NCI-H2196 treated with DMSO at 0.1 percent for 48 hours (cell line): ENCODE results near the gene MYH6.

Experiments
- DNase-seq: peaks from one replicate; lab custom pipeline; 2025; ENCODE audit not compliant: unreplicated experiment; lab: John Stamatoyannopoulos, UW

The MYH6 gene

DNA sequence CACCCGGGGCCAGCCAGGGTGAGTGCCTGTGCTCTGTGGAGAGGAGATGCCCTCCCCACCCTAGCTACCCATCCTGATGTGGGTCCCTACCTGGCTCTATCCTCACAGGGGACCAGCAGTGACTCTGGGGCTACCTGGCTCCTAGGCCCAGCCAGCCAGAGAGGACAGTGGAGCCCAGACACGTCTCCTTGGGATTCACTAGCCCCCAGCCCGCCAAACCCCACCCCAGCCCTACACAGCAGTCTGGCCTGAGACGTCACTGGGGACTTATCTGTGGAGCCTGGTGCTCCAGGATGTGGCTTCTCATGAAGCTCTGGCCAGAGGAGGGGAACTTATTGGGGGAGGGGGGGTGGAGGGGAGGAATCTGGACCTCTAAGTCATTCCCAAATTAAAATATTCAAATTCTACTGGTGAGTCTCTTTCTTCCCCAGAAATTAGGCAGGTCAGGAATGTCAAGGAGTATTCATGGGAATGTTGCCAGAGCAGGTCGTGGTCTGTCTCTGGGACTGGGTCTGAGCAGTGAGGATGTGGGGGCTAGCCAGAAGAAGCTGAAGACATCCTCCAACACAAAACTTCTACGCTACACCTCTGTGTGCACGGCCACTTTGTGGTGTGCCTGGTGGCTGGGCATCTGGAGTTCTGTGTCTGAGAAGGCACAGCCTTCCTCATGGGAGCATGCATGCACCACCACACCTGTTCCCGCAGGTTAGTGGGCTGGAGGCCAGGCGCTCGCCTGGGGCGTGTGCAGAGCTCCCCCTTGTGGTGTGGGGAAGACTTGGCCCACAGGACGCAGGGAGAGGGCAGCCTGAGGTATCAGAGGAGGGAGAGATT lies 28.5 kb downstream of the MYH6 start:
- DNase-seq = peak; percentile 40

DNA sequence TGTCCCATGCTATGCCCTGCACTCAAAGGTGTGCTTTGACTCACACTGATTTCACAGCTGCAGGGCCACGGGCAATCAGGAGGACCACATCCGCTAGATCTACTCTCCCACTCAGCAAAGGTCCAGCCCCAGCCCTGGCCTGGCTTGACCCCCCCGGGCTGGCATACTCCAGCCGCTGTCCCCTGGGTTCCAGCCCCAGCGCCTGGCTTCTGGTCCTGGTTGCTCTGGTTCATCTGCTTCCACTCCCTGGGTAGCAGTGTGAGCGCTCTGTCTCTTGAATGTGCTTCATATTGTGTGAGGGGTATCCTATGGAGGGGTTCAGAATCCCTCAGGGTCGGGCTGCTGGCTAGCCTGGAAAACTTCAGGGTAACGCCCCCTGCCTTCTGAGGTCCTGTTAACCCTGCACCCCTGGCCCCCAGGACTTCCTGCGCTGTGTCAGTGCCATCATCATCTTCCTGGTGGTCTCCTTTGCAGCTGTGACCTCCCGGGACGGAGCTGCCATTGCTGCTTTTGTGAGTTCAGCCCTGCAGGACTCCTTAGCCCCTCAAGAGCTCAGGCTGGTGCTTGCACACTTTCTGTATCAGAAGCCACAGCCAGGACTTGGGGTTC lies 29.4 kb downstream of the MYH6 start:
- DNase-seq = no peak

DNA sequence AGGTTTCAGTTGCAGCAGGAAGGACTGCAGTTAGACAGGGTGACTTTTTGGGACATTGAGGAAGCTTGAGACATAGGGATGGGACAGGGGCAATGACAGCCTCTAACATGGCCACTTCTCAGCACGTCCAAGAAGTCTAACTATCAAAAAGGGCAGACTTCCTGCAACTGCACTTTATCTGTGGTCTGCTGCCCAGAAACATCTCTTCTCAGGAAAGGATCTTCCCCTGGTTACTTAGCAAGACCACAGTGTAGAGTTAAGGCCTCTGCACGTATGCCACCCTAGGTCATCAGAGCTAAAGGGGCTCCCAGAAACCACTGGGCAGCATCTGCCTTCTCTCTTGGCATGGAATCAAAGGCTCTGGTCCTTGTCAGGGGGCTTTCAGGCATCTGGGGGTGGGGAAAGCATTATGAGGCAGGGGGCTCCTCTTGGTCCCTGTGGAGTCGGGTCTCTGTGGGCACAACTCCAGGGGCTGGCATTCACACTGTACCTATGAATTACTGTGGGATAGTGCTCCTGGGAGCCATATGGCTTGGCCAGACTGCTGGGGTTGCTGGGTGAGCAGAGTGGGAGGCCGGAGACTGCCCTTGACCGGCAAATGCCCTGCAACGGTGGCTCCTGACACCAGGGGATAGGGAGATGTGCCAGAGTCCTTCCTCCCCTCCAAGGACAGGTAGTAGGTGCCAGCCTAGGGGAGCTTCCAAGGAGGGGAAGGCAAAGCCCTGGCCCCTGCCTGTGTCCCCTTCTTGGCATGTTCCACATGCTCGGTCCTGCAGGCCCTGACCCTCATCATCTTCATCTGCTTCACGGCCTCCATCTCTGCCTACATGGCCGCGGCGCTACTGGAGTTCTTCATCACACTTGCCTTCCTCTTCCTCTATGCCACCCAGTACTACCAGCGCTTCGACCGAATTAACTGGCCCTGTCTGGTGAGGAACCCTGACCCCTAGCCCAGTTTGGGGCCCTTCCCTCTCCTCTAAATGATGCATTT lies 30.2 kb downstream of the MYH6 start:
- no peak for DNase-seq

DNA sequence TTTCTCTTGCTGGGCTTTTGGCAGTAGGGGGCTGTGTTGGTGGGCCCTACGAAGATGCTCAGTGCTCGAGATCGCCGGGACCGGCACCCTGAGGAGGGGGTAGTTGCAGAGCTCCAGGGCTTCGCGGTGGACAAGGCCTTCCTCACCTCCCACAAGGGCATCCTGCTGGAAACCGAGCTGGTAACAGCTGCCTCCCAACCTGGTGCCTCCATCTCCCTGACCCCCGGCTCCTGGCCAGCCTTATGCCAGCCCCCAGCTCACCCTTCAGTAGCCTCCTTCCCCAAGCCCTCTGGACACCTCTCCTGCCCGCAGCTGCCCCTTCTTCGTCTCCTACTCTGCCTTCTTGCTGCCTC lies 30.9 kb downstream of the MYH6 start:
- DNase-seq = no peak

DNA sequence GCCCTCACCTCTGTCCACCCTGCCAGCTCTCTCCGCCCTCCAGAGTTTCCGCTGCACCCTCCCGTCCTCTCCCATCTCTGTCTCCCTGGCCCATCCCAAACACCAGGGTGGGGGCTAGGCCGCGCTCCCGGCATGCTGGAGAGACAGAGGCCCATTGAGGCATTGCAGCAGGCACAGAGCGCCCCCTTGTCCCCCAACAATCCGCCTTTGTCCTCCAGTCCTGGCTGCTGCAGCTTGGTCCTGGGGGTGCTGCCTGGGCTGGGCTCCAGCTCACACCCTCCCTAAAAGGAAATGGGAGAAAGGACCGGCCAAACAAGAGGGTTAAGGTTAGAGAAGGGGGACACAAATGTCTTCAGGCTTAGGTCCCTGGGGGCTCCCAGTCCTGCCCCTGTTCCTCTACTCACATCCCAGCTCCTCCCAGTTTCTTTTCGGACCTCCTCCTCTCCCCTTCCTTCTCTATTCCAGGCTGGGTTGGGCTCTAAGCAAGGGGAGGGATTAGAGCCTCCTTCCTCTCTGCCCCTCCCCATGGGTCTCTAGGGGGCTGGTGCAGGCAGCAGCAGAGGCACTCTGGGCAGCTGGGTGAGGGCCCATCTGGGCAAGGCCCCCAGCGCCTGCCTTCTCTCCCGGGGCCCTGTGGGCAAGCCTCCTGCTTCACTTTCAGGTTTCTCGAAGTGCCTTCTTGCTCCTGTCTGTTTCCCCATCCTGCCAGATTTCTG lies 31.4 kb downstream of the MYH6 start, which contains the start of gene CMTM5:
TSS of gene CMTM5 (plus strand) at position 565 of the 716 bp plus-strand sequence. CDS start 206 bp downstream, outside the sequence.
- DNase-seq = no peak

DNA sequence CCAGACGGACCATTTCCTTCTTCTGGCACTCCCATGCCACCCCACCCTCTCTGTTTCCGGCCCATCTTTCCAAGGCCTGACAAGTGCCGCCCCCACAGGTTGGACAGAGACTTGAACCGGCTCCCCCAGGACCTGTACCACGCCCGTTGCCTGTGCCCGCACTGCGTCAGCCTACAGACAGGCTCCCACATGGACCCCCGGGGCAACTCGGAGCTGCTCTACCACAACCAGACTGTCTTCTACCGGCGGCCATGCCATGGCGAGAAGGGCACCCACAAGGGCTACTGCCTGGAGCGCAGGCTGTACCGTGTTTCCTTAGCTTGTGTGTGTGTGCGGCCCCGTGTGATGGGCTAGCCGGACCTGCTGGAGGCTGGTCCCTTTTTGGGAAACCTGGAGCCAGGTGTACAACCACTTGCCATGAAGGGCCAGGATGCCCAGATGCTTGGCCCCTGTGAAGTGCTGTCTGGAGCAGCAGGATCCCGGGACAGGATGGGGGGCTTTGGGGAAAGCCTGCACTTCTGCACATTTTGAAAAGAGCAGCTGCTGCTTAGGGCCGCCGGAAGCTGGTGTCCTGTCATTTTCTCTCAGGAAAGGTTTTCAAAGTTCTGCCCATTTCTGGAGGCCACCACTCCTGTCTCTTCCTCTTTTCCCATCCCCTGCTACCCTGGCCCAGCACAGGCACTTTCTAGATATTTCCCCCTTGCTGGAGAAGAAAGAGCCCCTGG lies 32.4 kb downstream of the MYH6 start:
- no peak for DNase-seq

DNA sequence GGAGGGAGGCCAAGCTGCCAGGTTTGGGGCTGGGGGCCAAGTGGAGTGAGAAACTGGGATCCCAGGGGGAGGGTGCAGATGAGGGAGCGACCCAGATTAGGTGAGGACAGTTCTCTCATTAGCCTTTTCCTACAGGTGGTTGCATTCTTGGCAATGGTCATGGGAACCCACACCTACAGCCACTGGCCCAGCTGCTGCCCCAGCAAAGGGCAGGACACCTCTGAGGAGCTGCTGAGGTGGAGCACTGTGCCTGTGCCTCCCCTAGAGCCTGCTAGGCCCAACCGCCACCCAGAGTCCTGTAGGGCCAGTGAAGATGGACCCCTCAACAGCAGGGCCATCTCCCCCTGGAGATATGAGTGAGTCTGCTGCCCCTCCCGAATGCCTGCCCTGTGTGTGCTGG lies 35.0 kb downstream of the MYH6 start:
- DNase-seq = no peak

DNA sequence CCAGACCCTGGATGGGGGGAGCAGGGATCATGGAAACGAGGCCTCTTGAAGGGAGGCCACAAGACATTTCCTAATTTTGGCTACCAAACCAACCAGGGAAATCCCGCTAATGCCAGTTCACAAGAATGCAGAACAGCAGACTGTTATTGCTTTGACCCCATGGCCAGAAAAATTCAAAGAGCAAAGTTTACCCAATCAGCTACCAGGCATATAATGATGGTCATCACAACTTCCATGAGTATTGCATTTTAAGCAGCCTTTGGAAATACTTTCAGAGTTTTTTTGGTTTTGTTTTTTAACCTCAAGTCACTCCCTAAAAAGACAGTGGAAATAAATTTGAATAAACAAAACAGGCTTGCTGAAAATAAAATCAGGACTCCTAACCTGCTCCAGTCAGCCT lies 35.6 kb downstream of the MYH6 start, which contains the start of gene IL25:
TSS of gene IL25 (plus strand) at position 301 of the 400 bp plus-strand sequence.
- no peak for DNase-seq

DNA sequence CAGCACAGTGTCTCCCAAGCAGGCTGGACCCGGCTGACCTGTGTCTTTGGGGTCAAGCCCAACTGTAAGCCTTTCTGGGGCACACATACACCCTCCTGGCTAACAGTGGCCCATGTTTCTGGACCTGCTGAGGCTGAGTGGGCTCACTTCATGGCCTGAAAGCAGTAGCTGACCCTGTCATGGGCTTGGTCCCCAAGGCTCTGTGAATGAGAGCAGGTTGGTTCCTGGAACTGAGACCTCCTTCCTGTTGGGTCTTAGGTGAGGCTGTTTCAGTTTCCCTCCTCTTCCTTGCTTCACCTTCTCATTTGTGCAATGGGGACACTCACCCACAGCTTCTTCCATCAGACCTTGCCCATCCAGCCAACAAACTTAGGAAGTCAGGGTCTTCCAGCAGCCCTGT lies 36.2 kb downstream of the MYH6 start:
- DNase-seq = no peak

DNA sequence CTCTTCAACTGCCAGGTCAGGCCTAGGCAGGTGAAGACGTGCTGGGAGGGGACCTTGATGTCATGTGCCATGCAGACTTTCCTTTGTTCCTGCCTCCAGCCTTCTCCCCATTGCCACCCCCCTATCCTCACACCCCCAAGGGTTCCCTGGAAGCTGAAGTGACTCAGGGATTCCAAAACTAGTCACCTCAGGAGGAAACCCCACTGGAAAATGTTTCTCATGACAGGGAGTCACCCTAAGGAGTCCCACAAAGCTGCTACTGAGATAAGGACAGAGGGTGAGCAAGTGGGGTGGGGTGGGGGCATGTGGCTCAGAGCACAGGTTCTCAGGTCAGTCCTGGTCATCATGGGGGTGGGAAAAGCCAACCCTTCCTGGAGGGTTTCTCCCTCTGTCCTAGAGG lies 37.9 kb downstream of the MYH6 start:
- DNase-seq = no peak

DNA sequence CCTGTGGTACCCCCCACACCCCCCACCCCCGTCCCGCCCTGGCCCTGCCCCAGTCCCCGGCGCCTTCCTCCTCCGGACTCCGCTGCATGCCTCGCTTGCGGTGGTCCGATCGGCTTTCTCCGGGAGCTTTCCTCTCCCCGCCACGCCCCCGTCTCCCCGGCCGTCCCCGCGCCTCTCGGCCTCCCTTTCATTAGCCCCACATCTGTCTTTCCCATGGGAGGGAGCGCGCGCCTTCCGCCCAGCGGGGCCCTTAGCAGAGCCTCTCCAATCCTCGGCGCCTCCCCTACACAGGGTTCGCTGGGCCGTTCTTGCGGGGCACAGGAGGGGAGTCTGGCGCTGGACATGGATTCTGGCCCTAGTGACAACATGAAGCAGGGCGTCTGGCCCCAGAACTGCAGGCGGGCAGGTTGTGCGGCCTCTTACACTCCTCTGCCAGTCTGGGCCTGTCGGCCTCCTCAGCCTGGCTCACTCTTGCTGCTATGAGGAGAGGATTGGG lies 41.6 kb downstream of the MYH6 start:
- peak; percentile 33 for DNase-seq

DNA sequence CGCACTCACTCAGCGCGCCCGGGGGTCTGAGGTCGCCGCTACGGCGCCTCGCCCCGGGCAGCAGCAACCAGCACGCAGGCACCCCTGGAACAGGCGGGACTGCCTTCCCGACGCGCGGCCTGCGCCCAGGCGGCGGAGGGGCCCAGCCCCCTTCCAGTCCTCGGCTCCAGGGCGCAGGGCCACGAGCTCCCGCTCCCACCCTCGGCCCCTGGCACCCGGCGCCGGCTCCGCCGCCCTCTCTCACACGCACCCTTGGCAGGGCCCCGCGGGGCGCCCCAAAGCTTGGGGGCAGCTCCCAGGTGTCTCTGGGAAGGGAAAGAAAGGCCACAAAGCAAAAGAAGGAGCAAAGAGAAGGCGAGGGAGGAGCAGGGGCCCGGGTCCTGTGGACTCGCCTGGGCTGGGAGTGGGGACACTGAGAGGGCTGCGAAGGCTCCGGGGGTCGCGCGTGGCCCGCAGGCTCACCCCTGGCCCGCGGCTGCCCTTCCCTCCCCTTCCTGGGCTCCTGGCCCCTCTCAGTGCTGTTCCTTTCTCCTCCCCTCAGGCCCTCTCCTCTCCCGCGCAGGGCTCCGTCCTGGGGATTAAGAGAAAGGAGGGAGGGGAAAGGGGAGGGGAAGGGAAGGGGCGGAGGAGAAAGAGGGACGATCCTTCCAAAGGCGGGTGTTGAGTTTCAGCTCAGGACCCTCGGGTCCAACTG lies 42.2 kb downstream of the MYH6 start:
- DNase-seq = peak; percentile 33

DNA sequence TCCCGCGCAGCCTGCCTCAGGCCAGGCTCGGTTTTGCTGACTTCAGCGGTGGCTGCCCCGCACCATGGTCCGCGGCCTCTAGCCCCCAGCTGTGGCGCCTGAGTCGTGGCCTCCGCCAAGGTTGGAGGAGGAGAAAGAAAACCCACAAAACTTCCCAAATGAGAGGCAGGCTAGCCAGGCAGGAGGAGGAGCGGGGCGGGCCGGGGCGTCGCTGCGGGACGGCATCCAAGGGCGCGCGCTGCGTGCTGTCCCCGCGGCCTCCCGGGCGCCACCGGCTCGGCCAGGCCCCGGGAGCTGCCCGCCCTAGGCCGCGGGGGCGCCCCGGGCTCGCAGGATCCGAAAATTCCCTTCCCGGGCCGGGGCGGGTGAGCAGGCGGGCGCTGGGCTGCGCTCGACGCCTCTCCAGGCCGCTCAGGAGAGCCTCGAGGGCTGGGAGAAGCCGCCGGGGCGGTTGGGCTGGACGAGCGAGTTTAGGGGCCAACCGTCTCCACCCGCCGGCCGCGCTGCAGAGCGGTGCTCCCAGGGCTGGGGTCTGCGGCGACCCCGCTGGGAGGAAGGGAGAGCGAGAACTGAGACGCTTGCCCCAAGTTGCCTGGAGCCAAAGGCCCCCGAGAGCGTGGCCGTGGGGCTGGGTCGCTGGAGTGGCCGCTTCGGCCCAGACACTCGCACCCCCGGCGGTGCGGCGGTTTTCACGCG lies 42.9 kb downstream of the MYH6 start, which contains the start of gene EFS:
TSS of gene EFS (minus strand) at position 137 of the 696 bp plus-strand sequence. CDS start 147 bp downstream, outside the sequence.
- no peak for DNase-seq

DNA sequence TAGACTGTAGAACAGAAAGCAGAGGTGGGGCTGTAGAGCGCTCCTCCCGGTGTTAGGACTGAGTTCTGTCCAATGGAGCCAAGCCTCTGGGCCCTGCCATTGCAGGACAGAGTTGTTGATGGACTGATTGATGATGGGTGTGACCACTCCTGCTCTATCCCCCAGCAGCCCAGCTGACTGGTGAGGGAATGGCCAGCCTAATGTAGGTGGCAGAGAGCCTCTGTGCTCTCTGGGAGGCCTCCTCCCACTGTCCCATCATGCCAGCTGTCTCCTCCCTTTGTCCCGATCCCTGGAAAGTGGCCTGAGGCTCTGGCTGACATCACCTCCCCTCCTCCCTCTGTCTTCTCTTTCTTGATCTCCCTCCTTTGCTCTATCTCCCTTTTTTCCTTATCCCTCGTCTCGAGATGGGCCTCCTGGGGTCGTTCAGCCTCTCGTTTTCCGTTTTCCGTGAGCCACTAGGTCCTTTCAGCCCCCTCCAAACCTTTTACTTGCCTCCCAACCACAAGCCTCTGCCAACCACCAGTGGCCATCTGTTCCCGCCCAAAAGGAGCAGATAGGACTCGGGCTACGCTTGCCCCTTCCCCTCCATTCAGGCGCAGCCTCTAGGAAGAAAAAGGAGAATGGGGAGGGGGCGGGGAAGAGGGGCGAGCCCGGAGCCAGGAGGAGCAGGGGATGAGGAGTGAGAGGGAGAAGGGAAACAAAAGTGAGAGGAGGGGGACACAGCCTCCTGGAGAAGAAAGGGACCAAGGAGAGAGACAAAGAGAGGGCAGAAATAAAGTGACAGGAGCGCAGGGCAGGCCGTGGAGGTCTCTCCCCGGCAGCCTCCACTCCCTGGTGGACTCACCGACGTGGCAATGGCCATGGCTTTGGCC lies 43.7 kb downstream of the MYH6 start:
- DNase-seq = peak; percentile 23

DNA sequence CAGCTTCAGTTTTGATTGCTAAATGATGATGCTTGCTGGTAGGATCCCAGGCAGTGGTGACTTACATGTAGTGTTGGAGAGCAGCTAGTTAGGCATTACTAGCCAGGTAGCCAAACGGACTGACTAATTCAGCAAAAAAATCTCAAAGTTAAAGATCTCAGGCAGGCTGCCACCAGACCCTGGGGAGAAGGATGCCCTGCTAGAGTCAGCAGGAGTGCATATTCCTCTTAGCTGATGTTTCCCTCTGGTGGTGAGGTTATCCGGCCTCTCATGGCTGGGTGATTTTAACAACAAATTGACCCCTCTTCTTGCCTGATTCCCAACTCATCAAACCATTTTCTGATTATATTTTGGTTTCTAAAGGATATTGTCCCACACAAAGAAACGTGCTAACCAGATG lies 45.9 kb downstream of the MYH6 start:
- DNase-seq = no peak

DNA sequence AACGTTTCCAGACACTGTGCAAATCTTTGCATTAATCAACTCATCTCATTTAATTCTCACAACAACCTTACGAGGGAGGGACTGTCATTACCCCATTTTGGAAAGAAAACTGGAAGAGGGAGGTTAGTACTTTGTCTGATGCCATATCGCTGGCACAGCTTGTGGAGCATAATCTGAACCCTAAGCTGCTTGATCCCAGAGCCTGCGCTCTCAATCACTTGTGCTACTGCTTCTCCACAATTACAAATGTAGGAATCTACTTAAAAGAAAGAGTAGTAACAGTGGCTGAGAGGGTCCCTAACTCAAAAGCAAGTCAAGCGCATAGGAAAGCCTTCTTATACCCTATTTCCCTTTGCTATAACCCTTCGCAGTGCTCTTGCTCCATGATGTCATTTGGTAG lies 46.3 kb downstream of the MYH6 start:
- DNase-seq = no peak

DNA sequence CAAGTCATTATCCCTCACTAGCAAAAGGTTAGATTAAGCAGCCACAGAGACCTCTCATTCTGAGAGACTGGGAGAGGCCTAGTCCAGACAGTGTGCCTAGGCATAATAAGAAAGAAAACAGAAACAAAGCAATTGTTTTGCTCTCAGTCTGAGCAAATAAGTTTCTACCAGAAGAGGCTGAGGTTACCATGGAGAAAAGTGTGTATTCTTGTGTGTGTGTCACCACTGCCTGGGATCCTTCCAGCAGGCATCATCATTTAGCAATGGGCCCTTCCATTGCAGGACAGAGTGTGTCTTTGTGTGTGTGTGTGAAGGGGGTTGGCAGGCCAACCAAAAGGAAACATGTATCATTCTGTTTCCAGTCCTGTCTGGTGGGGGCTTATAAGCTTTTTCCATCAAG lies 46.8 kb downstream of the MYH6 start:
- DNase-seq = no peak

DNA sequence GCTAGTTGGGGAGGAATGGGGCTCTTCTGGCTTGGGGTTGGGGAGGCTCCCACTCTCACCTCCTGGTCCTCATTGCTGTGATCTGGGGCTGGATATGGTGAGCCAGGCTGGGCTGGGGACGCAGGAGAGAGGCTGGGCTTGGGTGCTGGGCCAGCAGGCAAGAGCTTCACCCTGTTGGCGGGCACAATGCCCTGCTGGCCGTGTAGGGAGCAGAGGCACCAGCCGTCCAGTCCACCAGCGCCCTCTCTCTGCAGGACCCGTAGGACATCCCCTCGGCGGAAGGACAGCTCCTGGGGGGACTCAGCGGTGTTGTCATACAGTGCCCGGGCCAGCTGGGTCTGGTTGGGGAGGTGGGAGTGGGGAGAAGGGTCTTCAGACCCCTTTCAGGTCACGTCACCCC lies 47.6 kb downstream of the MYH6 start:
- no peak for DNase-seq
